Colonic mucosa (tissue), 4 donors: ENCODE data around the gene KCNT2. TPM values are rescaled to one million over a fixed set of nuclear protein-coding genes. Genes with fewer than 3 reads are reported as not detected.

Experiments
- DNase-seq: peaks from one replicate; pipeline ENCODE4 v3.0.0-alpha.2; 2020
- H3K27ac ChIP-seq: fragments of 200-600 bp; one replicate; pipeline ENCODE4 v1.8.0; 2021
- H3K27me3 ChIP-seq: fragments of 200-600 bp; one replicate; pipeline ENCODE4 v1.8.0; 2021
- H3K36me3 ChIP-seq: fragments of 200-600 bp; one replicate; pipeline ENCODE4 v1.8.0; 2021
- H3K4me1 ChIP-seq: fragments of 200-600 bp; one replicate; pipeline ENCODE4 v1.8.0; 2021; ENCODE audit warnings: mild to moderate bottlenecking
- H3K4me3 ChIP-seq: fragments of 200-600 bp; one replicate; pipeline ENCODE4 v1.8.0; 2021
- H3K9ac ChIP-seq, 2 donors: one replicate each; pipeline ENCODE4 v1.7.0; 2013; ENCODE audit warnings: control low read depth in 2 of 2, low read depth in 2 of 2, low read length in 2 of 2
- H3K9me3 ChIP-seq: fragments of 200-600 bp; one replicate; pipeline ENCODE4 v1.8.0; 2021
- intact Hi-C: fragments of 100-400 bp; cut with DNase I; formaldehyde crosslinking; loops from one replicate; pipeline ENCODE4 v1.14.1; 2022
- total RNA-seq, 2 donors: library from RNA; stranded (reverse); fragmentation: NEBNext Ultra II Directional in 1 of 2; extraction: Animal tissue kit (Norgen Biotek cat#: 25700) in 1 of 2; gene quantifications; one replicate each; pipeline ENCODE4 v1.2.1, GENCODE V29; 2021
- TF ChIP-seq, protein P1 (sequence below): fragments of 200-600 bp; IDR thresholded peaks from one replicate; pipeline ENCODE4 v1.8.0; 2022; ENCODE audit warnings: antibody characterized with exemption, mild to moderate bottlenecking
- donor health status: healthy.
- donor health status: DM: no; HTN: no; CAD: no.
- donor health status: DM: no; HTN: no; CAD: no.

KCNT2 gene
- total RNA-seq, 2 donors from 2014 or later: 0.56 to 0.82 TPM

- H3K36me3 ChIP-seq: no peaks in the 10 kb centered on the region
- intact Hi-C loops: no loop called here
- no peak overlapping the region for H3K4me3 ChIP-seq
Observed at GRCh38 chr1:196367838-196368237, 240.4 kb downstream of the KCNT2 start.

DNA sequence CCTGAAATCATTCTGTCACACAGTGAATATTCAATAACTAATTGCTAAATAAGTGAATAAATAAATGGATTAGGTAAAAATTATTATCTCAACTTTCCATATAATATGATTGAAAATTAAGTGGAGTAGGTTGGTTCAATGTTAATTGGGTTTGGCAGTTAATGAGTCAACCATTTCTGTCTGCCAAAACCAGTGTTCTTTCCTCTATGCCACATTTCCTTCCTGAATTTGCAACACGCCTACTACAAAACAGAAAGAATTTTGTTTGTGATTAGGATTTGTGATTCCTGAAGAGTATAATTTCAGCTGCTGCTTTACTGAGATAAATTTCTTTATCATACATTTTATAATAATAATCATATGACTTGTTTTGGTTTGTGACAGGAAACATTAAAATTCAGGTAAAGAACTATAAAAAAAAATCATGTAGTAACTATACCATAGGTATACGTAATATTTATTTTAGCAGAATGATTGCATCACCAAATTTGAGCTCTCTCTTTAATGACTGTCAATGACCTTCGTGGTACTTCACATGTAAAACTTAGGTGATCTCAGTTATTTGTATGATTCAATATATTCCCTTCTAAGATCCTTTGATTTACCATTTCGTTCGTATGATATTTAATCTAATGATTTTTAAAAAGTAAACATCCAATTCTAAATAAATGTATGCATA, 241.3 kb downstream of the KCNT2 start:
- Histone ChIP-seq H3K9ac (no peak overlapping the region), H3K4me1 (no peaks in the 10 kb centered on the region)
- intact Hi-C loops: no loop called here

More at GRCh38 chr1:196367838-196368237, 240.4 kb downstream of the KCNT2 start:
- H3K27me3 ChIP-seq: no peaks in the 10 kb centered on the region
- no peak overlapping the region for H3K27ac ChIP-seq
- DNase-seq: no peak
- no peaks in the 10 kb centered on the region for H3K9me3 ChIP-seq
- H3K4me1 ChIP-seq: no peaks in the 10 kb centered on the region
- TF ChIP-seq, protein P1, sequence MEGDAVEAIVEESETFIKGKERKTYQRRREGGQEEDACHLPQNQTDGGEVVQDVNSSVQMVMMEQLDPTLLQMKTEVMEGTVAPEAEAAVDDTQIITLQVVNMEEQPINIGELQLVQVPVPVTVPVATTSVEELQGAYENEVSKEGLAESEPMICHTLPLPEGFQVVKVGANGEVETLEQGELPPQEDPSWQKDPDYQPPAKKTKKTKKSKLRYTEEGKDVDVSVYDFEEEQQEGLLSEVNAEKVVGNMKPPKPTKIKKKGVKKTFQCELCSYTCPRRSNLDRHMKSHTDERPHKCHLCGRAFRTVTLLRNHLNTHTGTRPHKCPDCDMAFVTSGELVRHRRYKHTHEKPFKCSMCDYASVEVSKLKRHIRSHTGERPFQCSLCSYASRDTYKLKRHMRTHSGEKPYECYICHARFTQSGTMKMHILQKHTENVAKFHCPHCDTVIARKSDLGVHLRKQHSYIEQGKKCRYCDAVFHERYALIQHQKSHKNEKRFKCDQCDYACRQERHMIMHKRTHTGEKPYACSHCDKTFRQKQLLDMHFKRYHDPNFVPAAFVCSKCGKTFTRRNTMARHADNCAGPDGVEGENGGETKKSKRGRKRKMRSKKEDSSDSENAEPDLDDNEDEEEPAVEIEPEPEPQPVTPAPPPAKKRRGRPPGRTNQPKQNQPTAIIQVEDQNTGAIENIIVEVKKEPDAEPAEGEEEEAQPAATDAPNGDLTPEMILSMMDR: no peak
- H3K9ac ChIP-seq: no peak overlapping the region

DNA sequence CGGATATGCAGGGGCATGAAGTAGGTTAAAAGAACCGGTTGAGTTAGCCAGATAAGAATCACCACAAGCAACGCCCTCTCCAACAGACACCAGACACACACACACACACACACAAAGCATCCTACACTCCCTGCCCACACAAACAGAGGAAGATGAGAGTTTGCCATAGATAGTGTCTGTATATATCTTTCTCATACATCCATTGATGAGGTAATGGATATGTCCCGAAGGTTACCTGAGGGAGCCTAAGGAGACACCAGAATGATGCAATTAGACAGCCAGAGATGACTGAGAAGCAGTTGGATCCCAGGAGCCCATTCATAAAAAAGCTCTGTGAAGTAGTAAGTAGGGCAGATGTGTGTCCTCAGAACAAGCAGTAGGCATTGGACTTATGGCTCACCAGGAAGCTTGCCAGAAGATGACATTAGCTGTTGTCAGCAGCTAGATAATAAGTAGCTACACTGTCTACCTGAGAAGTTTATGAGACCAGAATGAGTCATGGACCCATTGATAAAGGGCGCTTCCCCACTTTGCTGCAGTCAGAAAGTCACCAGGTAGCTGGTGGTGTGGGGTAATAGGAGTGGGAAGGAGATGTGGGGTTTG, 247.0 kb downstream of the KCNT2 start:
- no peak for DNase-seq
- Histone ChIP-seq H3K27me3 (no peaks in the 10 kb centered on the region), H3K36me3 (no peaks in the 10 kb centered on the region), H3K9me3 (no peaks in the 10 kb centered on the region), H3K4me3 (no peak overlapping the region), H3K9ac (no peak overlapping the region), H3K27ac (no peak overlapping the region), H3K4me1 (no peaks in the 10 kb centered on the region)
- TF ChIP-seq, protein P1: no peak
- intact Hi-C loops: no loop called here

More for the DNA sequence above, 241.3 kb downstream of the KCNT2 start:
- H3K4me3 ChIP-seq: no peak overlapping the region
- TF ChIP-seq, protein P1: no peak
- no peaks in the 10 kb centered on the region for H3K27me3 ChIP-seq
- H3K27ac ChIP-seq: no peak overlapping the region
- no peak for DNase-seq
- no peaks in the 10 kb centered on the region for H3K9me3 ChIP-seq
- no peaks in the 10 kb centered on the region for H3K36me3 ChIP-seq

GRCh38 chr1:196357913-196358312, 250.3 kb downstream of the KCNT2 start:
- no peak overlapping the region for H3K27ac ChIP-seq
- H3K4me3 ChIP-seq: no peak overlapping the region
- H3K9ac ChIP-seq: no peak overlapping the region
- no peaks in the 10 kb centered on the region for H3K9me3 ChIP-seq
- no peaks in the 10 kb centered on the region for H3K27me3 ChIP-seq
- H3K4me1 ChIP-seq: no peaks in the 10 kb centered on the region
- intact Hi-C loops: no loop called here
- H3K36me3 ChIP-seq: no peaks in the 10 kb centered on the region
- no peak for DNase-seq
- TF ChIP-seq, protein P1: no peak

DNA sequence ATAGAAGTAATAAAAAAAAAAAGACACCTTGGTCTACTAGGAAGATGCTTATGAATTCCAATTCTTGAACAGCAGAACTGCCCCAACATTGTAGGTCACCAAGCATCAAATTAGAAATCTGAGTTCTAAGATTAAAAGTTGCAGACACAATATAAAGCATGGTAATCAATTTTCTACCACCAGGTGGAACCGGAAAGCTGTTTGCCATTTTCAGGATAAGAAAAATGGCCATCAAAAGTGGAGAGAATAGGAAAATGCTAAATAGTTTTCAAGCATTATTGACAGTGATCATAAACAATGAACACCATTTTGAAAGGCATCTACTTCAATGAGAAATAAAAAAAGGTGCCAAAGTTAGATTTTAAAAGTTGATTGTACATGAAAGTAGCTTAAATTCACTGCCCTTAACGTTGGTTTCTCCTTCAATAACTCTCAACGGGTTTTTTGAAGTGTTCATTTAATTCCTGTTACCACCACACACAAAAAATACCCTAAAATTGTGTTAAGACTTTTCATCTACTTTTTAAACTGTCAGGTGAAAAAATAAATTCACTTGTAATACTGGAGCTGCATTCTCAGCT, 252.9 kb downstream of the KCNT2 start:
- intact Hi-C loops: no loop called here
- Histone ChIP-seq H3K9ac (no peak overlapping the region), H3K27me3 (no peaks in the 10 kb centered on the region), H3K9me3 (no peaks in the 10 kb centered on the region), H3K36me3 (no peaks in the 10 kb centered on the region), H3K27ac (no peak overlapping the region), H3K4me1 (no peaks in the 10 kb centered on the region), H3K4me3 (no peak overlapping the region)
- no peak for DNase-seq
- TF ChIP-seq, protein P1: no peak
